GM12891 (cell line): ENCODE results near the gene PGC.
A peak's percentile ranks its signal among the peaks of the same experiment; 100 is the strongest.

Source experiments
- POLR2AphosphoS5 ChIP-seq: IDR thresholded peaks from 2 replicates; pipeline ENCODE4 v1.6.1; 2011; ENCODE audit warnings: low read depth, low read length, control low read depth
- TAF1 ChIP-seq: IDR thresholded peaks from 2 replicates; pipeline ENCODE4 v1.6.1; 2011; ENCODE audit warnings: low read depth, low read length, control low read depth

DNA sequence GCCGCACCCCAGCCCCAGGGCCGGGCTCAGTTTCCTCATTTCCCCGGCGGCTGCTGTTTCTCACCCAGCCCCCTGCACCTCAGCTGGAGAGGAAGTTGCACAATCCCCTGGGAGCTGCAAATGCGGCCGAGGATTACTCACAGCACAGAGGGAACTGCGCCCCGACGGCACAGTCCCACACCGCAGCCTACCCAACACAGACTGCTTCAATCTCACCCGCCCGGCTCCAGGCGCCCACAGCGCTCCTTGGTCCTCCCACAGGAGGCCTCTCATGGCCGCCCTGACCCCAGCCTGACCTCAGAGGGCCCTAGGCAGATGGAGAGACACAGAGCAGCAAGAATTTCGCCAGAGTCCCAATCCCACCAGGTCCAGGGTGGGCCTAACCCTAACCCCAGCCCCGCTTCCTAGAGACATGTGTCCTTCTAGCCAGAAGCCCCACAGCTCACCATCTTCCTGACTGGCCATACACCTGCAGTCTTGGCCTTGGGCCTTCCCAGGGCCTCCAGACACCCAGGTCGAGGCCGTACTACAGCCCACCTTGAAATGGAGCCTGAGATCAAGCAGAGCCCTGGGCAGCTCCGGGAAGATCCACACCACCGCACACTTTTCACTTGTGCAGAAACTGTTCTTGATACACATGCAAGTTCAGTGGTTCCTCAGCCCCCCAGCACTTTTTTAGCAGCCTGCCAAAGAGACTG lies 23.5 kb downstream of the PGC start:
- TF ChIP-seq POLR2AphosphoS5 (peak; percentile 76), TAF1 (peak; percentile 65)
